Measurements from ENCODE around the gene PEX16.

The PEX16 gene

GRCh38 chr11:45871638-45872037 lies 46.0 kb downstream of the PEX16 start:
- no peak for DNase-seq

GRCh38 chr11:45870706-45871105 lies 47.0 kb downstream of the PEX16 start:
- no peak for DNase-seq

- DNase-seq = no peak
Observed at GRCh38 chr11:45869551-45869950, 48.1 kb downstream of the PEX16 start.

- DNase-seq = no peak
Observed at GRCh38 chr11:45864041-45864440, 53.6 kb downstream of the PEX16 start.

GRCh38 chr11:45860764-45861510 lies 56.7 kb downstream of the PEX16 start:
- DNase-seq = no peak

- no peak for DNase-seq
Observed at GRCh38 chr11:45860348-45860747, 57.3 kb downstream of the PEX16 start.

Data from suppressor macrophage treated with lipopolysaccharide for 4 hours (primary cell).